Activated CD4-positive, alpha-beta T cell treated with anti-CD3 and anti-CD28 coated beads, Interleukin-2, amount 50 U/mL, for 48 hours (primary cell): ENCODE data around the gene TBCD.
A peak's percentile ranks its signal among the peaks of the same experiment; 100 is the strongest.

Source experiments
- DNase-seq, 2 experiments: peaks; one replicate each; pipeline ENCODE4 v3.0.0-alpha.2; 2020

Gene TBCD

GRCh38 chr17:82751571-82752370 is at the start of gene TBCD:
TSS of gene TBCD (plus strand) at chr17:82752065. CDS start at chr17:82752194, 129 bp downstream.
- peak; percentile 88 for DNase-seq

GRCh38 chr17:82702231-82702927 is 49.5 kb upstream of the TBCD start:
- no peak for DNase-seq

- no peak for DNase-seq
Observed at GRCh38 chr17:82703036-82703745, 48.7 kb upstream of the TBCD start.

GRCh38 chr17:82703935-82704865 is 47.7 kb upstream of the TBCD start:
- DNase-seq, result no peak

GRCh38 chr17:82704886-82705285 is 47.0 kb upstream of the TBCD start:
- no peak for DNase-seq

GRCh38 chr17:82705756-82706155 is 46.1 kb upstream of the TBCD start:
- no peak for DNase-seq

GRCh38 chr17:82709024-82709675 is 42.7 kb upstream of the TBCD start:
- no peak for DNase-seq

- DNase-seq, result no peak
Observed at GRCh38 chr17:82709676-82710498, 42.0 kb upstream of the TBCD start.

- DNase-seq, result no peak
Observed at GRCh38 chr17:82710499-82711232, 41.2 kb upstream of the TBCD start.

GRCh38 chr17:82713071-82713723 is 38.7 kb upstream of the TBCD start:
- DNase-seq, result no peak

- peak; percentile 85 to 86 for DNase-seq
Observed at GRCh38 chr17:82716203-82717010, 35.5 kb upstream of the TBCD start, which contains the start of gene FN3KRP. TSS of gene FN3KRP (plus strand) at chr17:82716706. CDS start at chr17:82716756, 50 bp downstream.

GRCh38 chr17:82718986-82719685 is 32.7 kb upstream of the TBCD start:
- DNase-seq, result no peak

GRCh38 chr17:82720204-82720603 is 31.7 kb upstream of the TBCD start:
- no peak for DNase-seq

GRCh38 chr17:82722341-82723013 is 29.4 kb upstream of the TBCD start:
- DNase-seq, result no peak

- no peak for DNase-seq
Observed at GRCh38 chr17:82723169-82723807, 28.6 kb upstream of the TBCD start.

GRCh38 chr17:82726427-82726826 is 25.4 kb upstream of the TBCD start:
- no peak for DNase-seq
